Skeletal muscle satellite cell (primary cell): ENCODE results near the gene GVQW3.
"Not testable (repeated sequence)": the region's sequence is repeated elsewhere in the genome, so short reads cannot be mapped to it uniquely, and the experiment has no call there.

Experiments
- H3K27me3 ChIP-seq: 2 replicates; pipeline ENCODE4 v1.7.0; 2013; ENCODE audit warnings: low read length; ENCODE audit not compliant: control insufficient read depth, insufficient read depth
- H3K36me3 ChIP-seq: 2 replicates; pipeline ENCODE4 v1.7.0; 2013; ENCODE audit warnings: mild to moderate bottlenecking, control low read depth, low read length; ENCODE audit not compliant: insufficient read depth
- H3K4me1 ChIP-seq: 2 replicates; pipeline ENCODE4 v1.7.0; 2013; ENCODE audit warnings: low read length; ENCODE audit not compliant: control insufficient read depth, insufficient read depth
- H3K4me2 ChIP-seq: 2 replicates; pipeline ENCODE4 v1.7.0; 2013; ENCODE audit warnings: mild to moderate bottlenecking, low read length
- H3K4me3 ChIP-seq: 2 replicates; pipeline ENCODE4 v1.7.0; 2013; ENCODE audit warnings: low read length
- H3K9ac ChIP-seq: 2 replicates; pipeline ENCODE4 v1.7.0; 2013; ENCODE audit warnings: mild to moderate bottlenecking, low read depth, low read length, moderate library complexity
- H3K9me3 ChIP-seq: replicated peaks from 2 replicates; pipeline ENCODE4 v1.7.0; 2013; ENCODE audit warnings: mild to moderate bottlenecking, control low read depth, low read length

The GVQW3 gene

DNA sequence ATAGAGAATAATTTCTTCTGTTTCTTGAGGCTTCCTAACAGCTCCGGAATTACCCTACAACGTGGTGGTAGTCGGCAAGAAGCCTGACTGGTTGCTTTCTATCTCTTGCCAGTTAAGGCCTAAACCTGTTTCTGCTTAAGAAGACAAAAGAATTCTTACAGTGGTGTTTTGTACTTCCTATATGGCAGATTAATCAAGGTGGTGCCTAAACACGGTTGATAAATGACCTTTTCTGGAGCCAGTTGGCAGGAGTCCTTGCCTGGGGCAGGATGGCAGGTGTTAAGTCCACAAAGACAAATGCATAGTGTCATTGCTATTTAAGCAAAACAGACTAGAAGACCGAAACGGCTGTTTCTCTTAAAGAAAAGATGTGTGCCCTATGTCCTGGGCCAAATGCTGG lies 9.9 kb downstream of the GVQW3 start:
- Histone ChIP-seq H3K36me3 (no peaks in the 10 kb centered on the region), H3K9ac (no peak overlapping the region), H3K4me3 (no peak overlapping the region), H3K27me3 (no peaks in the 10 kb centered on the region), H3K9me3 (no peaks in the 10 kb centered on the region), H3K4me1 (no peaks in the 10 kb centered on the region), H3K4me2 (no peak overlapping the region)

DNA sequence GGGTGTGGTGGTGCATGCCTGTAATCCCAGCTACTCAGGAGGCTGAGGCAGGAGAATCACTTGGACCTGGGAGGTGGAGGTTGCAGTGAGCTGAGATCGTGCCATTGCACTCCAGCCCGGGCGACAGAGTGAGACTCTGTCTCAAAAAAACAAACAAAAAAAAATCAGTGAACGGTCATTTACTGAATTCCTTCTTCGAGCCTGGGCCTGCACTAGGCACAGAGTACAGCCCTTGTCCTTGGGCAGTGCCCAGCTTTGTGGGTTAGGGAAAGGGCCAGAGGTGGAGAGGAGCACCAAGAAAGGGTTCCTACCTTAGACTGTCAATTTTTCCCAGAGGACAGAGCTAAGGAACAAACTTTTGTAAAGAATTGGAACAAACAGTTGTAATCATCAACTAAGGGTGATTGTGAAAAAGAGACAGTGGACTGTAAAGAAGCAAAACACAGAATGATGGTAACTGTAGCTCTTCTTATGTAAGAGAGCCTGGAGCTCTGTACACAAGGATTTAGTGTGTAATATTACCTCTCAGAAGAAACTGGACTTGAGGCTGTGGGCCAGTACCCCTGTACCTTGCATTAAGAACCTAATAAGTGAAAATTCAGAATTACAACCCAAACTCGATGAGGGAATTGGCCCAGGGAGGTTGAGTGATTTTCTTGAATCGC lies 10.8 kb downstream of the GVQW3 start:
- no peaks in the 10 kb centered on the region for H3K9me3 ChIP-seq
- no peak overlapping the region for H3K9ac ChIP-seq
- H3K27me3 ChIP-seq: no peaks in the 10 kb centered on the region

DNA sequence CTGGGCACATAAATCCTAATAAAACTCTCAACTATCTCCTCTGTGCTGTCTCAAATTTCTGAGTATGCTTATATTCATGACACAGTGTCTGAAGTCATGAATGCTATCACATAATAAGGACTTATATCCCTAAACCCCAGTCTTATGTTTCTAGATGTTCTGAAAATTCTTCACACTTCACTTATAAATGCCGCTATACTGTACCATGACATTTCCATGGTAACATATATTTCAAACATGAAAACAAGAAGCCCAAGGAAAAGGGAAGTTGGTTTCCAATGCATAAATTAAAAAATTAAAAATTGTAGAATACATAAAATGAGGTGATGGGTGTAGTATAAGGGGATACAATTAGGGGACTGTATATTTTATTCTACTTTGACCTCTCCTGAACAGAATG lies 11.7 kb downstream of the GVQW3 start:
- no peaks in the 10 kb centered on the region for H3K4me1 ChIP-seq
- H3K9ac ChIP-seq: no peak overlapping the region
- H3K9me3 ChIP-seq: no peaks in the 10 kb centered on the region
- no peak overlapping the region for H3K4me3 ChIP-seq
- H3K4me2 ChIP-seq: no peak overlapping the region
- no peaks in the 10 kb centered on the region for H3K36me3 ChIP-seq
- no peaks in the 10 kb centered on the region for H3K27me3 ChIP-seq

More for the DNA sequence above, 10.8 kb downstream of the GVQW3 start:
- no peak overlapping the region for H3K4me3 ChIP-seq
- H3K36me3 ChIP-seq: no peaks in the 10 kb centered on the region
- H3K4me2 ChIP-seq: no peak overlapping the region
- H3K4me1 ChIP-seq: no peaks in the 10 kb centered on the region

GRCh38 chr11:76394411-76394810 lies 13.3 kb downstream of the GVQW3 start:
- Histone ChIP-seq H3K4me1 (no peaks in the 10 kb centered on the region), H3K36me3 (no peaks in the 10 kb centered on the region), H3K27me3 (no peaks in the 10 kb centered on the region), H3K4me2 (no peak overlapping the region), H3K4me3 (no peak overlapping the region), H3K9me3 (no peaks in the 10 kb centered on the region), H3K9ac (no peak overlapping the region)

DNA sequence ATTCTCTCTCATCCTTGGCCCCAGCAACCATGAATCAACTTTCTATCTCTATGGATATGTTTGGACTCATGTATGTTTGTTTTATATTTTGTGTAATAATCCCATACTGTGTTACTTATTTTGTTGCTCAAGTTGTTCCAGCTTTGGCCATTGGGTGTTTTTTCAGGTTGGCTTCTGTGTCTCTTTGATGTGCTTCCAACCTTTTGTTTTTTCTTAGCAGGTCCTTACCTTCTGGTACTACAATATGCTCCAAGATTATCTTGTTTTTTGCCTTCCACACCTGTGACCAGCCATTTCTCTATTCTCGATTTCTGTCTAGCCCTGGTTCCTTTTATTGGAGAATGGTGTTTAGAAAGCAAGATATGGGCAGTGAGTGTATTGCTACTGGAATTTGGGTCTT lies 14.2 kb downstream of the GVQW3 start:
- no peak overlapping the region for H3K4me2 ChIP-seq
- H3K4me3 ChIP-seq: no peak overlapping the region
- H3K9me3 ChIP-seq: no peaks in the 10 kb centered on the region
- no peaks in the 10 kb centered on the region for H3K36me3 ChIP-seq
- H3K9ac ChIP-seq: no peak overlapping the region
- no peaks in the 10 kb centered on the region for H3K4me1 ChIP-seq
- H3K27me3 ChIP-seq: no peaks in the 10 kb centered on the region

- no peak overlapping the region for H3K4me3 ChIP-seq
- no peaks in the 10 kb centered on the region for H3K27me3 ChIP-seq
- H3K36me3 ChIP-seq: no peaks in the 10 kb centered on the region
- H3K9ac ChIP-seq: no peak overlapping the region
- H3K4me1 ChIP-seq: no peaks in the 10 kb centered on the region
- H3K9me3 ChIP-seq: no peaks in the 10 kb centered on the region
- H3K4me2 ChIP-seq: no peak overlapping the region
Measured at GRCh38 chr11:76397383-76397782, 16.3 kb downstream of the GVQW3 start.

- Histone ChIP-seq H3K9me3 (no peaks in the 10 kb centered on the region), H3K4me1 (no peaks in the 10 kb centered on the region), H3K36me3 (no peaks in the 10 kb centered on the region), H3K27me3 (peaks cover 8% of the 10 kb centered on the region), H3K4me2 (no peak overlapping the region), H3K9ac (no peak overlapping the region), H3K4me3 (no peak overlapping the region)
Measured at GRCh38 chr11:76400967-76401366, 19.8 kb downstream of the GVQW3 start.

DNA sequence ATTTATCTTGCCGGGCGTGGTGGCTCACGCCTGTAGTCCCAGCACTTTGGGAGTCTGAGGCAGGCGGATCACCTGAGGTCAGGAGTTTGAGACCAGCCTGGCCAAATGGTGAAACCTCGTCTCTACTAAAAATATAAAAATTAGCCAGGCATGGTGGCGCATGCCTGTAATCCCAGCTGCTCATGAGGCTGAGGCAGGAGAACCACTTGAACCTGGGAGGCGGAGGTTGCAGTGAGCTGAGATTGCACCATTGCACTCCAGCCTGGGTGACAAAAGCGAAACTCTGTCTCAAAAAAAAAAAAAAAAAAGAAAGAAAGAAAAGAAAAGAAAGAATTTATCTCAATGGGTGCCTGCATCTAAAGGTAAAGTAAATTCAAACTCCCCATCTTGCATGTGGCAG lies 20.4 kb downstream of the GVQW3 start:
- H3K4me1 ChIP-seq, H3K4me2 ChIP-seq, H3K9ac ChIP-seq, H3K9me3 ChIP-seq, H3K36me3 ChIP-seq, H3K4me3 ChIP-seq, H3K27me3 ChIP-seq: not testable (repeated sequence)

DNA sequence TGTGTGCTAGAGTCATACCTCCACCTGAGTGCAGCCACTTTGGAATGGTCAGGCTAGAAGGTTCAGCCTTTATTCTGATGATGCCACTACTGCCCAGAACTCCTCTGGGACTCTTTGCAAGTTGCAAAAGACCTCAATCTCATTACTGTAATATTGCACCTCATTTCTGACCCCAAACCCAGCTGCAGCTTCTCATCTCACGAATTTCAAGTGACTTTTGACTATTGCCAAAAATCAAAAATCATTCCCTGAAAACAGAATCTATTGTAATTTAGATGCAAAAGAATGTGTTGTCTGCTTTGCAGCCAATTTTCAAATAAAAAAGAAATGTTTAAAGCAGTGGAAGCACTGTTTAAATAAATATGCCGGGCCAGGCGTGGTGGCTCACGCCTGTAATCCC lies 25.2 kb downstream of the GVQW3 start:
- Histone ChIP-seq H3K9me3 (no peaks in the 10 kb centered on the region), H3K4me1 (no peaks in the 10 kb centered on the region), H3K4me3 (no peak overlapping the region), H3K27me3 (peaks cover 33% of the 10 kb centered on the region), H3K36me3 (no peaks in the 10 kb centered on the region), H3K9ac (no peak overlapping the region), H3K4me2 (no peak overlapping the region)

DNA sequence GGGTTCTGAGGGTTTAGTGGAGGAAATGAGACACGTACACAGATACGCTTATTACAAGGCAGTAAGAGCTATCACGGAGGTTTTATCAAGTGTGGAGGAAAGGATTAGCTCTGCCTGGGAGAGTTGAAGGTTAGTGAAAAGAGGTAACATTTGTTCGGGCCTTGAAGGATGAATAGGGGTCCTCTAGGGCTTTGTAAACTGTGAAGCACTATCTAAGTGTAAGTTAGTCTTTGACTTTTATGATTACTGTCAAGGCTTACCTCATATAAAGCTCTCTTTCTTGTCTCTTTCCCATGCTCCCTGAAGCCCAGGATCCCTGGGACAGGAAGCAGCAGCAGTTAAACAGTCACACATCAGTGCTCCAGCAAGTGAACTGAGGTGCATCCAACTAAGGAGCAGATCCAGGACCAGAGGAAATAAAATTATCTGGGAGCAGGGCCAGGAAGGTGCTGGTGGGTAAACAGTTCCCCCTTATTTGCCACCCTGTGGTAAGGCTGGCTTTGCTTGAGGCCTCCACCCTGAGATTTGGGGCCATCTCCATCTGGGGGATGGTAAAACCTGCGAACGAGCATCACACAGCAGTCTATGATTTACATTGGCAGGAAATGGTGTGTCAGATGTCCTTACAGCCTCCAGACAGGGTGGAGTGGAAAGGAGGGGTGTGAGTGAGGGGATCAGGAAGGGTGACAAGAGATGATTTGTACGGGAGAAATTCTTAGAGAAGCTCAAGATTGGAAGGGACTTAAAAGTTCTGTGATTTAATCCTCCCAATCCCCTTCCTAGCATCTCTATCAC lies 27.2 kb downstream of the GVQW3 start:
- Histone ChIP-seq H3K9me3 (no peaks in the 10 kb centered on the region), H3K27me3 (peaks cover 53% of the 10 kb centered on the region)

DNA sequence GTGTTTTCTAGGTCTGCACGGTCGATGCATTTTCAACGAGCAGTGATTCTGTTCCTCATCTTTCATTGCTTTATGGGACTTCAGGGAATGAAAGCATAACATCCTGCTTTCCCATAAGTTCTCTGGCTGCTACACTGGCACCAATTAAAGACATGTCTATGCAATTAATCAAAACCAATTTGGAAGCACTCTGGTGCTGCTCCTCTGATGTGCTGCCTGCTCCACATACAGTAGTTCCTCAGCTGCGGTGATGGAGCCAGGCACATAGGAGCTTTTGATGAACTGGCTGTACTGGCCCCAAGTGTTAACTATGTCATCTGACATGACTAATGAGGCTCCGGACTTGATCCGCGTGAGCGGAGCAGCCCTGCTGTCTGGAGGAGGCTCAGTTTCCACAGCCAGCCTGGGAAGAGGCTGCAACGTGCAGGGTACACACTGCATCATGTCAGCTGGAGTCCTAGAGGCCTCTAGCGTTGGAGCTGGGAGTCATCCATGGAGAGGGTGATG lies 29.8 kb downstream of the GVQW3 start:
- Histone ChIP-seq H3K9me3 (no peaks in the 10 kb centered on the region), H3K27me3 (peaks cover 55% of the 10 kb centered on the region), H3K4me1 (no peaks in the 10 kb centered on the region), H3K4me2 (no peak overlapping the region), H3K4me3 (no peak overlapping the region), H3K36me3 (no peaks in the 10 kb centered on the region), H3K9ac (no peak overlapping the region)

More for the DNA sequence above, 27.2 kb downstream of the GVQW3 start:
- H3K4me3 ChIP-seq: no peak overlapping the region
- H3K9ac ChIP-seq: no peak overlapping the region
- no peaks in the 10 kb centered on the region for H3K36me3 ChIP-seq
- no peak overlapping the region for H3K4me2 ChIP-seq
- no peaks in the 10 kb centered on the region for H3K4me1 ChIP-seq

- no peaks in the 10 kb centered on the region for H3K4me1 ChIP-seq
Measured at GRCh38 chr11:76415073-76415472, 34.0 kb downstream of the GVQW3 start.

More at GRCh38 chr11:76415073-76415472, 34.0 kb downstream of the GVQW3 start:
- Histone ChIP-seq H3K9me3 (no peaks in the 10 kb centered on the region), H3K4me2 (no peak overlapping the region), H3K4me3 (no peak overlapping the region), H3K36me3 (no peaks in the 10 kb centered on the region), H3K27me3 (peaks cover 67% of the 10 kb centered on the region), H3K9ac (no peak overlapping the region)
